Skeletal muscle satellite cell (primary cell): ENCODE data around the gene PFKFB3.
"Not testable (repeated sequence)": the region's sequence is repeated elsewhere in the genome, so short reads cannot be mapped to it uniquely, and the experiment has no call there.

Source experiments
- H3K27me3 ChIP-seq: 2 replicates; pipeline ENCODE4 v1.7.0; 2013; ENCODE audit warnings: low read length; ENCODE audit not compliant: control insufficient read depth, insufficient read depth
- H3K36me3 ChIP-seq: 2 replicates; pipeline ENCODE4 v1.7.0; 2013; ENCODE audit warnings: mild to moderate bottlenecking, control low read depth, low read length; ENCODE audit not compliant: insufficient read depth
- H3K4me1 ChIP-seq: 2 replicates; pipeline ENCODE4 v1.7.0; 2013; ENCODE audit warnings: low read length; ENCODE audit not compliant: control insufficient read depth, insufficient read depth
- H3K4me2 ChIP-seq: 2 replicates; pipeline ENCODE4 v1.7.0; 2013; ENCODE audit warnings: mild to moderate bottlenecking, low read length
- H3K4me3 ChIP-seq: 2 replicates; pipeline ENCODE4 v1.7.0; 2013; ENCODE audit warnings: low read length
- H3K9ac ChIP-seq: 2 replicates; pipeline ENCODE4 v1.7.0; 2013; ENCODE audit warnings: mild to moderate bottlenecking, low read depth, low read length, moderate library complexity
- H3K9me3 ChIP-seq: replicated peaks from 2 replicates; pipeline ENCODE4 v1.7.0; 2013; ENCODE audit warnings: mild to moderate bottlenecking, control low read depth, low read length

The PFKFB3 gene

DNA sequence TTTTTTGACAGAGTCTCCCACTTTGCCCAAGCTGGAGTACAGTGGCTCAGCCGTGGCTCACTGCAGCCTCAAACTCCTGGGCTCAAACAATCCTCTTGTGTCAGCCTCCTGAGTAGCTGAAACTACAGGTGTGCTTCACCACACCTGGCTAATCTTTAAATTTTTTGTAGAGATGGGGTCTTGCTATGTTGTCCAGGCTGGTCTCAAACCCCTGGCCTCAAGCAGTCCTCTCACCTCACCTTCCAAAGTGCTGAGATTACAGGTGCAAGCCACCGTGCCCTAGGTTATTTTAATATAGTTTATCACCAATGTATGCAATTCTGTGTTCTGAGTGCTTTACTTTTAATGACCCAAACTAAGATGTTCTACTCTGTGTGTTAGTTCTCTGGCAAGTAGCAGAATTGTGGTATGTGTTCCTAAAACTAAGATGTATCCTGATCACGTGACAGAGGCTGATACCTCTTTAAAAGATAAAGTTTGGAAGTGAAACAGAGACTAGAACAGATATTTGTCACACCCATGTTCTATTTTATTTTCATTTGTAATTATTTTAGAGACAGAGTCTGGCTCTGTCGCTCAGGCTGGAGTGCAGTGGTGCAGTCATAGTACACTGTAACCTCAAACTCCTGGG, 22.1 kb upstream of the PFKFB3 start:
- Histone ChIP-seq H3K27me3 (no peaks in the 10 kb centered on the region), H3K9me3 (no peaks in the 10 kb centered on the region), H3K36me3 (no peaks in the 10 kb centered on the region), H3K9ac (no peak overlapping the region), H3K4me3 (no peak overlapping the region), H3K4me2 (no peak overlapping the region), H3K4me1 (peaks cover 11% of the 10 kb centered on the region)

DNA sequence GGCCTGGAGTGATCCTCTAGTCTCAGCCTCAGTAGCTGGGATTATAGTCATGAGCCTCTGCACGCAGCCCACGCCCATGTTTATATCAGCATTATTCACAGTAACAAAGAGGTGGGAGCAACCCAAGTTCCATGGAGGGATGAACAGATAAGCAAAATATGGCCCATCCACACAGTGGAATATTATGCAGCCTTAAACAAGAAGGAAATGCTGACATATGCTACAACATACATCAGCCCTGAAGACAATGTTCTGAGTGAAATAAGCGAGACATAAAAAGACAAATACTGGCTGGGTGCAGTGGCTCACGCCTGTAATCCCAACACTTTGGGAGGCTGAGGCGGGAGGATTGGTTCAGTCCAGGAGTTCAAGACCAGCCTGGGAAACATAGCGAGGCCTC, 21.5 kb upstream of the PFKFB3 start:
- Histone ChIP-seq H3K4me1 (peaks cover 15% of the 10 kb centered on the region), H3K9me3 (no peaks in the 10 kb centered on the region), H3K36me3 (no peaks in the 10 kb centered on the region), H3K4me3 (no peak overlapping the region), H3K27me3 (no peaks in the 10 kb centered on the region), H3K4me2 (no peak overlapping the region), H3K9ac (no peak overlapping the region)

DNA sequence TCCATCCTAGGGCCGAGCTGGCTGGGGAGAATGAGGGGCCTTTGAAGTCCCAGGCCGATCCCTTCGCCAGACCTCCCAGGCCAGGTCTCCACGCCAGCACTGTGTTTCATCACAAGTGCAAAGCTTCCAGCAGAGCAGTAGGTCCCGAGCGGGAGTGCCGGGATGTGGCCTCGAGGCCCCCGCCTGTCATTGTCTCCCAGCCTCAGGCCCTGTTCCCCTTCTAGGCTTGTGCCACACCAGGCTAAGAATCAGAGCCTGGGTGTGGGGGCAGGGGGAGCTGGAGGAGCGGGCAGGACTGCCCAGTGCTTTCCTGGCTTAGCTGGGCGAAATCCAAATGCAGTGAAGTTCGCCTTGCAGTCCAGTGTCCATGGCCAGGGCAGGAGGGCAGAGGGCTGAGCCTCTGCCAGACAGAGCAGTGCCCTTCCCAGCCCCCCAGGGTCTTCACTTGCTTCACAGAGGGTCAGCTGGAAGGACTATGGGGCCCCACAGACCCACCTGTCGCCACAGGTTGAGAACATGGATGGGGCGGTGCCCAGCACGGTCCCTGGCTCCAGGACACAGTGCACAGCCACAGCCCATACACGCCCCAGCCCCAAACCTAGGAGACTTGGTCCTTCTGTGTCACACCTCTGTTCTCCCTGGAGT, 20.2 kb upstream of the PFKFB3 start:
- H3K4me3 ChIP-seq: no peak overlapping the region
- no peak overlapping the region for H3K9ac ChIP-seq
- no peak overlapping the region for H3K4me2 ChIP-seq
- H3K4me1 ChIP-seq: peaks cover 9% of the 10 kb centered on the region
- H3K36me3 ChIP-seq: no peaks in the 10 kb centered on the region
- H3K9me3 ChIP-seq: no peaks in the 10 kb centered on the region
- H3K27me3 ChIP-seq: no peaks in the 10 kb centered on the region

GRCh38 chr10:6185039-6185716, 17.6 kb upstream of the PFKFB3 start:
- H3K9me3 ChIP-seq: no peaks in the 10 kb centered on the region
- H3K36me3 ChIP-seq: no peaks in the 10 kb centered on the region
- peaks cover 9% of the 10 kb centered on the region for H3K4me1 ChIP-seq
- H3K4me3 ChIP-seq: no peak overlapping the region
- H3K4me2 ChIP-seq: no peak overlapping the region
- H3K9ac ChIP-seq: no peak overlapping the region
- no peaks in the 10 kb centered on the region for H3K27me3 ChIP-seq

GRCh38 chr10:6186894-6187256, 15.9 kb upstream of the PFKFB3 start:
- Histone ChIP-seq H3K4me2 (no peak overlapping the region), H3K9me3 (no peaks in the 10 kb centered on the region), H3K27me3 (no peaks in the 10 kb centered on the region), H3K9ac (no peak overlapping the region), H3K4me3 (no peak overlapping the region), H3K36me3 (no peaks in the 10 kb centered on the region), H3K4me1 (peaks cover 14% of the 10 kb centered on the region)

- Histone ChIP-seq H3K9ac (no peak overlapping the region), H3K36me3 (no peaks in the 10 kb centered on the region), H3K9me3 (no peaks in the 10 kb centered on the region), H3K4me1 (peaks cover 18% of the 10 kb centered on the region), H3K4me2 (no peak overlapping the region), H3K4me3 (no peak overlapping the region), H3K27me3 (no peaks in the 10 kb centered on the region)
These were observed 15.5 kb upstream of the PFKFB3 start for GRCh38 chr10:6187278-6187677.

DNA sequence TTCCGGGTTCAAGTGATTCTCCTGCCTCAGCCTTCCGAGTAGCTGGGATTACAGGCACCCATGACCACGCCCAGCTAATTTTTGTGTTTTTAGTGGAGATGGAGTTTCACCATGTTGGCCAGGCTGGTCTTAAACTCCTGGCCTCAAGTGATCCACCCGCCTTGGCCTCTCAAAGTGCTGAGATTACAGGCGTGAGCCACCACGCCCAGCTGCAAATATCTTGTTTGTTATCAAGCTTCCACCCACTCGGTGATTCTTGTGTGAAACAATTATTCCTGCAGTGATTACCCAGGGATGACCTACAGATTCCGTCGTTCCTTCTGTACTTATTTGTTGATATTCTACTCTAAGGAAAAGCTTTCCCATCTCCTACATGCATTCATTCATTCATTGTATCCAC, 12.7 kb upstream of the PFKFB3 start:
- not testable (repeated sequence) for H3K4me3 ChIP-seq, H3K27me3 ChIP-seq, H3K4me2 ChIP-seq

DNA sequence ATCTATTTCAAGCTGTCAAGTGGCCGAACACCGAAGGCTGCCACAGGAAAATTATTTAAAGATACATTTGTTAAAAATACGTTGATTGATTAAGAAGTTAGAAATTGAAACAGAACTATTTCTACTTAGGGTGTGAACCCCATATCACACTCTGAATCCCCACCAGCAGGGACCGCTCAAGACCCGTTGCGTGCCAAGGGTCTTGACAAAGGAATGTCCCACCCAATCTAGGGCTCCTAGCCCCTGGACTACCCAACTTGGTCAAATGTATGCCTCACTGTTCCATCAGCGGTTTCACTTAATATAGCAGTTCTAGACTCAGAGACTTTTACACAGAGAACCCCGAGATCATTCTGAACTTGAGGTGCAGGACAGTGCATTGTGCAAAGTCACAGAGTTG, 11.6 kb upstream of the PFKFB3 start:
- H3K4me1 ChIP-seq: peaks cover 28% of the 10 kb centered on the region
- H3K27me3 ChIP-seq: no peaks in the 10 kb centered on the region
- no peak overlapping the region for H3K4me2 ChIP-seq
- no peaks in the 10 kb centered on the region for H3K36me3 ChIP-seq
- no peak overlapping the region for H3K9ac ChIP-seq
- H3K4me3 ChIP-seq: no peak overlapping the region
- no peaks in the 10 kb centered on the region for H3K9me3 ChIP-seq

More for the DNA sequence above, 12.7 kb upstream of the PFKFB3 start:
- H3K9me3 ChIP-seq, H3K36me3 ChIP-seq, H3K9ac ChIP-seq: not testable (repeated sequence)
- H3K4me1 ChIP-seq: peaks cover 23% of the 10 kb centered on the region

DNA sequence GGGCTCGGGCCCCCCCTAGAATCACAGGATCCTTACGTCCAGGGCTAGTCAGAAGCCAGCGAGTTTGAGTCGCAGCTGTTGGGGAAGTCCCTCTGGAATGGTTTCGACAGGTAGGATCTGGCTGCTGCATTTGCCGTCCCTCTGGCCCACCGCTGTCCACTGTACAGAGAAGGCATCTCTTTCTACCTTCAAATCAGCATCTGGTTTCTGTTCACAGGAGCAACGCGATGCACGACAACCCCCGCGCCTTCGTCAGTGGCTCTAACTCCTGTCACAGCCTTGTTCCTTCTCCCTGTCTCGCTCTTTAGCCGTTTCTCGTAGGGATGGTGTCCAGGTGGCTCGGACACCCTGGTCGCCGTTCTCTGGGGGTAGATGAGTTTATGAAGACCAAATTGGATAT, 11.2 kb upstream of the PFKFB3 start:
- Histone ChIP-seq H3K4me3 (no peak overlapping the region), H3K36me3 (no peaks in the 10 kb centered on the region), H3K9me3 (no peaks in the 10 kb centered on the region), H3K4me1 (peaks cover 28% of the 10 kb centered on the region), H3K27me3 (no peaks in the 10 kb centered on the region), H3K4me2 (no peak overlapping the region), H3K9ac (no peak overlapping the region)

- not testable (repeated sequence) for H3K36me3 ChIP-seq, H3K4me2 ChIP-seq, H3K9ac ChIP-seq, H3K9me3 ChIP-seq, H3K4me3 ChIP-seq, H3K27me3 ChIP-seq
- peaks cover 28% of the 10 kb centered on the region for H3K4me1 ChIP-seq
These were observed 9.4 kb upstream of the PFKFB3 start for GRCh38 chr10:6193342-6193741.

- Histone ChIP-seq H3K4me3 (no peak overlapping the region), H3K9ac (no peak overlapping the region), H3K4me2 (no peak overlapping the region), H3K27me3 (no peaks in the 10 kb centered on the region), H3K9me3 (no peaks in the 10 kb centered on the region), H3K36me3 (no peaks in the 10 kb centered on the region), H3K4me1 (peaks cover 28% of the 10 kb centered on the region)
These were observed 8.4 kb upstream of the PFKFB3 start for GRCh38 chr10:6194311-6194710.

GRCh38 chr10:6195376-6195775, 7.4 kb upstream of the PFKFB3 start:
- Histone ChIP-seq H3K4me3 (no peak overlapping the region), H3K4me2 (peak overlapping the region; percentile 46), H3K27me3 (no peaks in the 10 kb centered on the region), H3K9ac (no peak overlapping the region), H3K36me3 (no peaks in the 10 kb centered on the region), H3K9me3 (no peaks in the 10 kb centered on the region), H3K4me1 (peaks cover 28% of the 10 kb centered on the region)
